HEK293 (cell line): ENCODE measurements around the gene IKZF1.

Experiments used
- TF ChIP-seq, protein P1 (sequence below): fragments of 450-650 bp; formaldehyde crosslinking; IDR thresholded peaks from 2 replicates; pipeline ENCODE4 v1.5.1; 2016; ENCODE audit warnings: missing biosample characterization, missing genetic modification characterization
- TF ChIP-seq, protein P2 (sequence below): fragments of 450-650 bp; formaldehyde crosslinking; IDR thresholded peaks from 2 replicates; pipeline ENCODE4 v1.5.0; 2017; ENCODE audit warnings: missing biosample characterization, missing genetic modification characterization, borderline replicate concordance

DNA sequence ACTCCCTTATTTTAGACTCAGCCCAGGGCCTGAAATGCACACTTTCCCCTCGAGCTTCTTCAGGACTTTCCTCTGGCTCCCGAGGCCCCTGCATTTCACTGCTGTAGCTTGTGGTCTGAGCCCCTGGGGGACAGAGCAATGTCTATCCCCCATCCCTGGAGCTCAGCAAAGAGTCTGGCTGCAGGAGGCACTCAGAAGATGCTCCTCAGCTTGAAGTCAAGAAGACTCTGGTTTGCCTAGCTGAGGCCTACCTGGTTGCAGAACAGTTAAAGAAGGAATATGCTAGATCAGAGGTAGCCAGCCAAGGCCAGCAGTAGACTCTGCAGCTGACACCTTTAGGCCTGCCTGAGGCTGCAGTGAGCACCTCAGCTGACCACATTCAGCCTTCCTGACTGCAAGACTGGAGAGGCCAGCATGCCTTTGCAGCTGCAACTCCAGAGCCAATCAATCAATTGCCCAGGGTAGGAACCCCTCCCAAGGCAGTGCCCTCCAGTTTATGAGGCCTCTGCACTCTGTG, 36.9 kb upstream of the IKZF1 start:
- TF ChIP-seq, protein P1, sequence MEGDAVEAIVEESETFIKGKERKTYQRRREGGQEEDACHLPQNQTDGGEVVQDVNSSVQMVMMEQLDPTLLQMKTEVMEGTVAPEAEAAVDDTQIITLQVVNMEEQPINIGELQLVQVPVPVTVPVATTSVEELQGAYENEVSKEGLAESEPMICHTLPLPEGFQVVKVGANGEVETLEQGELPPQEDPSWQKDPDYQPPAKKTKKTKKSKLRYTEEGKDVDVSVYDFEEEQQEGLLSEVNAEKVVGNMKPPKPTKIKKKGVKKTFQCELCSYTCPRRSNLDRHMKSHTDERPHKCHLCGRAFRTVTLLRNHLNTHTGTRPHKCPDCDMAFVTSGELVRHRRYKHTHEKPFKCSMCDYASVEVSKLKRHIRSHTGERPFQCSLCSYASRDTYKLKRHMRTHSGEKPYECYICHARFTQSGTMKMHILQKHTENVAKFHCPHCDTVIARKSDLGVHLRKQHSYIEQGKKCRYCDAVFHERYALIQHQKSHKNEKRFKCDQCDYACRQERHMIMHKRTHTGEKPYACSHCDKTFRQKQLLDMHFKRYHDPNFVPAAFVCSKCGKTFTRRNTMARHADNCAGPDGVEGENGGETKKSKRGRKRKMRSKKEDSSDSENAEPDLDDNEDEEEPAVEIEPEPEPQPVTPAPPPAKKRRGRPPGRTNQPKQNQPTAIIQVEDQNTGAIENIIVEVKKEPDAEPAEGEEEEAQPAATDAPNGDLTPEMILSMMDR = no peak
- TF ChIP-seq, protein P2, sequence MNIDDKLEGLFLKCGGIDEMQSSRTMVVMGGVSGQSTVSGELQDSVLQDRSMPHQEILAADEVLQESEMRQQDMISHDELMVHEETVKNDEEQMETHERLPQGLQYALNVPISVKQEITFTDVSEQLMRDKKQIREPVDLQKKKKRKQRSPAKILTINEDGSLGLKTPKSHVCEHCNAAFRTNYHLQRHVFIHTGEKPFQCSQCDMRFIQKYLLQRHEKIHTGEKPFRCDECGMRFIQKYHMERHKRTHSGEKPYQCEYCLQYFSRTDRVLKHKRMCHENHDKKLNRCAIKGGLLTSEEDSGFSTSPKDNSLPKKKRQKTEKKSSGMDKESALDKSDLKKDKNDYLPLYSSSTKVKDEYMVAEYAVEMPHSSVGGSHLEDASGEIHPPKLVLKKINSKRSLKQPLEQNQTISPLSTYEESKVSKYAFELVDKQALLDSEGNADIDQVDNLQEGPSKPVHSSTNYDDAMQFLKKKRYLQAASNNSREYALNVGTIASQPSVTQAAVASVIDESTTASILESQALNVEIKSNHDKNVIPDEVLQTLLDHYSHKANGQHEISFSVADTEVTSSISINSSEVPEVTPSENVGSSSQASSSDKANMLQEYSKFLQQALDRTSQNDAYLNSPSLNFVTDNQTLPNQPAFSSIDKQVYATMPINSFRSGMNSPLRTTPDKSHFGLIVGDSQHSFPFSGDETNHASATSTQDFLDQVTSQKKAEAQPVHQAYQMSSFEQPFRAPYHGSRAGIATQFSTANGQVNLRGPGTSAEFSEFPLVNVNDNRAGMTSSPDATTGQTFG (tag by site-specific recombination) = no peak
